T-helper 9 cell (primary cell): ENCODE measurements around the gene LMBR1.
"Not testable (repeated sequence)": the region's sequence is repeated elsewhere in the genome, so short reads cannot be mapped to it uniquely, and the experiment has no call there.

Experiments used
- DNase-seq: peaks from one replicate; pipeline ENCODE4 v3.0.0-alpha.2; 2020

Gene LMBR1

DNA sequence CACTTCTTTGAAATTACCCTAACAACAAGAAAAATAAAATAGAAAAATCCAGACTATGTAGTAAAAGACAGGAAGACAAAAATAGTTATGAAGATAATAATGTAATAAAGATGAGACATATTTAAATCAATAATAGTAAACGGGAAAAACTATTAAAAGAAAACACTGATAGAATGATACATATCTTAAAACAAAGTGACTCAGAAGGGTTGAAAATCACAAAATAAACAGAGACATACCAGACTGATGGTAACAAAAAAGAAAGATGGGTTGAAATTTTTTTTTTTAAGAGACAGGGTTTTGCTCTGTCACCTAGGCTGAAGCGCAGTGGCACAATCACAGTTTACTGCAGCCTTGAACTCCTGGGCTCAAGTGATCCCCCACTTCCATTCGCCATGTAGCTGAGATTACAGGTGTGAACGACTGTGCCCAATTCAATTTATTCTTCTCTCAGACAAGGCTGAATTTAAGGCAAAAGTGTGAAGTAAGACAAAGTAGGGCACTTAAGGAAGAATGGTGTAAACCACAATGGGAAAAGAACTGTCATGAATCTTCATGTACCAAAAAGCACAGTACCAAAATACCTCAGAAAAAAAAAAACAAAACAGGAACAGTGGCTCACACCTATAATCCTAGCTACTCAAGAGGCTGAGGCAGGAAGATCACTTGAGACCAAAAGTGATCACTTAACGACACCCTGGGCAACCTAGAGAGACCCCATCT lies 47.4 kb downstream of the LMBR1 start:
- DNase-seq = no peak

DNA sequence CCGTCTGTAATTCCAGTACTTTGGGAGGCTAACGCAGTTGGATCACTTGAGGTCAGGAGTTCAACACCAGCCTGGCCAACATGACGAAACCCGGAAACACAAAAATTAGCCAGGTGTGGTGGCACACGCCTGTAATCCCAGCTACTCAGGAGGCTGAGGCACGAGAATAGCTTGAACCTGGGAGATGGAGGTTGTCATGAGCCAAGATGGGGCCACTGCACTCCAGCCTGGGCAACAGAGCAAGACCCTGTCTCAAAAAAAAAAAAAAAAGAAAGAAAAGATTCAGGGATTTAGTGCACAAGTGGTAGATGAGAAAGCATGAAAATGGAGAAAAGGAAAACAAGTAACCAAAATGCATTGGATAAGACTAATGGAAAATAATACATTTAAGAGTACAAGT lies 49.4 kb downstream of the LMBR1 start:
- not testable (repeated sequence) for DNase-seq

- no peak for DNase-seq
These were observed 49.8 kb downstream of the LMBR1 start for GRCh38 chr7:156843157-156843556.

DNA sequence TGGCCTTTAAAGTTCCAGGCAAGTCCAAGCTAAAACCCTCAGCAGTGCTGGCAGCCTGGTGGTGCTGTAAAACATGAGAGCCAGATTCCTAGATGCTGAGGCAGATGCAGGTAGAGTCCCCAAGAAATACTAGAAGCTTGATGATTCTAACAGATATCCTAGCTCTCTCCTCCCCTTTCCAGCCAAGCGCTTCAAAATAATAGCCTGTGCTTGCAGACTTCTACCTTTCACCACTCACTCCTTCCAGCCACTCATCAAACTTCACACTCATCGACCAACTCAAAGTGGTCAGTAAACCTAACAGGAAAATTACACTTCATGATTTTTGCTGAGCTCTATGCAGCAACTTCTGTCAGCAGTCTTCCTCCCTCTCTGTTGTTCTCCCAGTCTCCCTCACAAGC lies 50.2 kb downstream of the LMBR1 start:
- DNase-seq = no peak

DNA sequence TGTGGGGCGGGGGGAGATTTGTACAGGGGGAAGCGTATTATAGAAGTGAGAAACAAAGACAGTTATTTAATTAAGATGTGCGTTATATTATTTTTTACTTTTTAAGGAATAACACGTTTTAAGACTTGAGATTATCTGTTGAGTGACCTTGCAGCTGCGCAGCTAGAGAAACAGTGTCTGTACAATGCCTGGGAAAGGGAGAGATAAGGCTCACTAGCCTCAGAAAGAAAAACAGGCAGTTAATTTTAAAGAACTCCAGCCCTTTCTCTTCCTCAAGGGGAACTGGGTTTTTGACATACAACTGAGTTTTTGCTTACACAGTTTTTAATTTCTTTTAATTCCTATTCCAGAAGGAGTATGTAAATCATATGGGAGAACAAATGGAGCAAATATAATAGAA lies 50.7 kb downstream of the LMBR1 start:
- no peak for DNase-seq

DNA sequence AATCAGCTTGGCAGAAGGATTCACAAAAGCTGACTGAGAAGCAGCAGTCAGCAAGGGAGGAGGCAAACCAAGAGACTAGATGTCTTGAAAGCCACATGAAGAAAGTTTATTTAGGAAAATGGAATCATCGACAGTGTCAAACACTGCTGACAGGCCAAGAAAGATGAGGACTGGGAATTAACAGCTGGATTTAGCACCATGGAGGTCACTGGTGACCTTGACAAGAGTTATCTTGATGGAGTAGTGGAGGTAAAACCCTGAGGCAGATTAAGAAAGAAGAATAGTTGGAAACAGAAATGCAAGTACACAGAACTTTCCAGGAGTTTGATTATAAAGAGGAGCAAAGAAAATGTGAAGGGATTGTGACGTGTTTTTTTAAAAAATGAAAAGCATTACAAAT lies 51.5 kb downstream of the LMBR1 start:
- DNase-seq = no peak

DNA sequence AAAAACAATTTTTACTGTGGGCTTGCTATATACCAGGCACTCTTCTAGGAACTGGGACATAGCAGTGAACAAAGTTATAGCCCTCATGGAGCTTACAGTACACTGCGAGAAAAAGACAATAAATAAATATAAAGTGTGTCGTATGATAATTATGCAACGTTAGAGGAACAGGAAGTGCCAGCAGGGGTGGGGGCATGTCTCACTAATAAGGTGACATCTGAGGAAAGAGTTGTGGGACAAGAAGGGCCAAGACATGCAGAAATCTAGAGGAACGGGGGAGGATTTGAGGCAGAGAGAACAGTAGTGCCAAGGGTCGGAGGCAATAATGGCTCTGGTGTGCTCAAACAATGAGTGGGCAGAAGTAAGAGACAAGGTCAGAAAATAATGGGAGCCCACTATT lies 52.8 kb downstream of the LMBR1 start:
- no peak for DNase-seq

- no peak for DNase-seq
These were observed 56.5 kb downstream of the LMBR1 start for GRCh38 chr7:156836443-156836842.

DNA sequence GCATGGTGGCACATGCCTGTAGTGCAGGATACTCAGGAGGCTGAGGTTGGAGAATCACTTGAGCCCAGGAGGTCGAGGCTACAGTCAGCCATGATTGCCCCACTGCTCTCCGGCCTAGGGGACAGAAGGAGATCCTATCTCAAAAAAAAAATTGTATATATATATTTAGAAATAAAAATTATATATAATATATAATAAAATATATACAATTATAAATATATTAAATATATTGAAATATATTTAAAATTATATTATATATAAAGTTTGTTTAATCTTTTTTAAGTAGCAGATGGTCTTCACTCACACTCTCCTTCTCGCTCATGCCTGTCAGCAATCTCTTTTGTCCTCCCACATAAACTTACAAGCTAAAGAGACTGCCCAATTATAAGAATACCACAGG lies 58.5 kb downstream of the LMBR1 start:
- no peak for DNase-seq

GRCh38 chr7:156833312-156833711 lies 59.7 kb downstream of the LMBR1 start:
- no peak for DNase-seq

DNA sequence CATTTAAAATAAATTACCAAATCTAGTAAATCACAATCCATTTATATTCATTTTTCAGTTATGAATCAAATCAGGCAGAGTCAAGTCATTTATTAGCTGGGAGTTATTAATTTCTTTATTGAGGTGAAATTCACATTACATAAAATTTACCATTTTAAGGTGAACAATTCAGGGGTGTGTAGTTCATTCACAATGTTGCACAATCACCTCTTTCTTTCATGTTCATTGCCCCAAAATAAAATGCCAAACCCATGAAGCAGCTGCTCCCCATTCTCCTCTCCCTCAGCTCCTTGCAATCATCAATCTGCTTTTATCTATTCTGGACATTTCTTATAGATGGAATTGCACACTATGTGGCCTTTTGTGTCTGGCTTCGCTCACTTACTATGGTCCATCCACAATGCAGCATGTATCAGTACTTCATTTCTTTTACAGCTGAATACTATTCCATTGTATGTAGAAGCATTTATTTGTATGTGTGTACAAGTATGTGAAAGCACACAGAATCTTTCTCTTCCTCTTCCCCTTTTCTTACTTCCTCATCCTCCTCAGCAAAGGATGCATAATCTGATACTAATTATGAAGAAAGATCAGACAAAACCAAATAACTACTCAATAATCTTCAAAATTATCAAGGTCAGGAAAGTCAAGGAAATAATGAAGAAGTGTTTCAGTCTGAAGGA lies 60.6 kb downstream of the LMBR1 start:
- DNase-seq = no peak

GRCh38 chr7:156829669-156830336 lies 63.2 kb downstream of the LMBR1 start:
- no peak for DNase-seq

DNA sequence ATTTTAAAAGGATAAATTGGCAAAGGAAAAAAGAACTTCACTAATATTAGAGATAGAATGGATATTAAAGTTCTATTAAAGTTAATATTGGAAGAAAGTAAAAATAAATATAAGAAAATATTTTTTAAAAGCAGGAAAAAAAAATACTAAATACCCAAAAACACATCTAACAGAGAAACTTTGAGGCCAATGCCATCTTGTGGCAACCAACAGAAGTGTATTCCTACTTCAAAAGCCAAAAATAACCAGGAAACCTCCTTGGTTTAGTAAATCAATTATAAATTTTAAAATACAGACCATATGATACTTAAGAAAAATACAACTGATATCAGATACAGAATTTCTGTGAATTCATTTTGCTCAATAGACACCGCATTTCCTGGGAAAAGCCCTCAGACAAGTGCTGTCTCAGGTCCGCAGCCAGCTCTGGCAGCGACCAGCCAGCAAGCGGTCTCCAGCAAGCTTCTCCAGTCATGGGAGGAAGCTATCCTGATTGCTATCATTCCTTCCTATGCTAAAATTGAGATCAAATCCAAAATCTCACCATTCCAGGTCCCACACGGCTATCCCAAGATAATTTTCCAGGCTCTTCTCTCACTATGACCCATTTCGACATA lies 65.3 kb downstream of the LMBR1 start:
- no peak for DNase-seq

DNA sequence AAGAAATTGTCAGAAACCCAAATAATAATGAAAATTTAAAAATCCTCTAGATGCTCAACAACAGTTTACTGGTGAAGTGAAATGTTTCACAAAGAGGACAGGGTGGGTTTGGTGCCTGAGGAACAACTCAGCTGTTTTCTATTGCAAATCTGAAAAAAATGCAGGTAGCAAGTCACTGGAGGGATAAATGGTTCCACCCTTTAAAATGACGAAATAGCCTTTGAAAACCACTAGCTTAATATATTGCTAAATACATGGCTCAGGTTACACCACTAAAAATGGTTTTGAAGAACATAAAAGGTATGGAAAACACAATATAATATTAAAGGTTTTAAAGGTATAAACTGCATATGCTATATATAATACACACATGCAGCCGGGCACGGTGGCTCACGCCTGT lies 69.5 kb downstream of the LMBR1 start:
- DNase-seq = no peak

GRCh38 chr7:156820445-156821063 lies 72.4 kb downstream of the LMBR1 start:
- DNase-seq = no peak

DNA sequence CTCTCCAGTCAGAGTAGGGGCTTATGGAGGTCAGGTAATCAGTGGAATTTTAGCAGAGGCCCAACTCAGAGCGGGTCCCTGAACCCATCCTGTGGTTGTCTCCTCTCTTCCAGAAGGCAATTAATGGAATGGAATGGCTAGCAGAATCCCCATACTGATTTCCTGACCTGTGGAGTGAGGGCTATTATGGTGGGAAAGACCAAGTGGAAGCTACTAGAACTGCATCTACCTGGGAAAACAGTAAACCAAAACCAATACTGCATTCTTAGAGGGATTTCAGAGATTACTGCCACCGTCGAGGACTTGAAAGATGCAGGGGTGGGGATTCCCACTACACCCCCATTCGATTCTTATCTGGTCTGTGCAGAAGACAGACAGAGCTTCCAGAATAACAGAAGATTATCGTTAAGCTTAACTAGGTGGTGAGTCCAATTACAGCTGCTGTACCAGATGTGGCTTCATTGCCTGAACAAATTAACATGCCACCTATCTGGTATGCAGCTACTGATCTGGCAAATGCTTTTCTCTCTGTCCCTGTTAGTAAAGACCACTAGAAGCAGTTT lies 73.2 kb downstream of the LMBR1 start:
- no peak for DNase-seq

DNA sequence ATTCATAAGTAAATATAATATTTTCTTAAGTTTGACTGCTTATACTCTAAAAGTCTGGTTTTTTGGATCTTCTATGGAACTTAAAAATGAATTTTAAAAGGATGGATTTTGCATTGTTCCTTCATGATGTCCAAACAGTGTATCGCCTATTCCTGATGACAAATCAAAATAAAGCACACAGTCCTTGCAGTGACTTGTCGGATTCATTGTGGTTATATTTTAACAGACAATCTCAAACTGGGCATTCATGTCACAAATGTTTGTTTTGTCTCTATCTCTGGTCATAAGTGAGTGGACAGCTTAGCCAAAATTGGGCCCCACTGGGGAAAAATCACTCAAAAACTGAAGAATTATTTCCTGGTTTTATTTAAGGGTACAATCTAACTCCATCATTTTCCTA lies 74.8 kb downstream of the LMBR1 start:
- no peak for DNase-seq

DNA sequence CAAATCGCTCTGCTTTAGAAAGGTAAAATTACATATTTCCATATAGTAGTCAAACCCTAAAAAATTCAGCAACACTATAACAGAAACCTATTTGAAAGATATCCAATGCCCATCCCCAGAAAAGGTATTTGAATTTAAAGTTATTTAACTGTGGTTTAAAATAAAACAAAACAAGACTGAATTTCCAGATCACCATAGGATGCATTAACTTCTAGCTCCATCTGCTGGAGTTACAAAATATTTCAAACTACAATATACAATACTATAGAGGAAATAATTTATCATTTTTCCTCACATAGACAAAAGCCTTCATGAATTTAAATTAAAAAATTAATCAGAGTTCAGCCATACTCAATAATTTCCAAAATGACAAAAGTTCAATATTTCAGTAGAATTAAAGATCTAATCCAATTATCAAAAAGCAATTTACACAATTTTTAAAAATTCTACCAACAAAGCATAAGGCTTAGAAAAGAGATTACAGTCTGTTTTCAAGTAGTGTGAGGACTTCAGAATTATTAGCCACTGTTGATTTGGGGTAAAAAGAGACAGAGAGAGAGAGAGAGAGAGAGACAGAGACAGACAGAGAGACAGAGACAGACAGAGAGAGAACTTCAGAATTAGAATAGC lies 75.9 kb downstream of the LMBR1 start:
- no peak for DNase-seq

DNA sequence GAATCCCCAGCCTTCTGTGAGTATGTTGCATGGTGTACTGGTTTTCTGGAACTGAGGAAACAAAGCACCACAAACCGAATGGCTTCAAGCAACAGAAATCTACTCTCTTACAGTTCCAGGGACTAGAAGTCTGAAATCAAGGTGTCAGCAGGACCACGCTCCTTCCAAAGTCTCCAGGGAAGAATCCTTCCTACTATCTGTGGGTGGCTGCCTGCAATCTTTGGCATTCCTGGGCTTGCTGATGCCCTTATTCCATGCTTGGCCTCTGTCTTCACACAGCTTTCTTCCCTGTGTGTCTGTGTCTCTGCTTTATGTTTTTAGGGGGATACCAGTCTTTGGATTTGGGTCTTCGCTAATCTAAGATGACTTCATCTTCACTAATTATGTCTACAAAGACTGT lies 81.3 kb downstream of the LMBR1 start:
- DNase-seq = no peak

- DNase-seq = not testable (repeated sequence)
These were observed 89.3 kb downstream of the LMBR1 start for GRCh38 chr7:156803656-156804055.

DNA sequence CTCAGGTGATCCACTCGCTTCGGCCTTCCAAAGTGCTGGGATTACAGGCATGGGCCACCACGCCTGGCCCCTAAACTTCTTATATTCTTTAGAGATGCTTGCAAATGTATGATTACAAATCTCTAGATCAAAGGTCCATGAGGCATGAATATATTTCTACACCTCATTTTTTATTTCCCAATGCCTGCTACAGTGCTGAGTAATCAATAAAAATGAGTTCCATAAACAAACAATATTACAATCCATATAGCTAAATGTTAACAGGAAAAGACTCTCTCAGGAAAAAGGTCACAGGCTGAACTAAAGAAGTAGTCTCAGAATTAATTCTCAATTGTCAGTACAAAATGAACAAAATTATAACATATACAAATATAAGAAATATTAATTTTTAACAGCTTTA lies 90.8 kb downstream of the LMBR1 start:
- no peak for DNase-seq

DNA sequence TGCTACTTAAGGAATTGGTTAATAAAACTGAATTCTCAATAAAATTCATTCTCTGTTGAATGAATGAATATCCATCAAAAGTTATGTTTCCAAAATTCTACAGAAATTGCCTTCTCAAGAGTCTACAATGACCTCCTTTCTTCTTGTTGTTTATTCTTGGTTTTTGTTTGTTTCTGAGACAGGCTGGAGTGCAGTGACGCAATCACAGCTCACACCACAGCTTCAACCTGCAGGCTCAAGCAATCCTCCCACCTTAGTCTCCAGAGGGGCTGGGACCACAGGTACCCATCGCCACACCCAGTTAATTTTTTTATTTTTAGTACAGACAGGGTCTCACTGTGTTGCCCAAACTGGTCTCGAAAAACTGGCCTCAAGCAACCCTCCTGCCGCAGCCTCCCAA lies 97.6 kb downstream of the LMBR1 start:
- DNase-seq = no peak
